ENCODE results near the gene NFYA. TPM values are rescaled to one million over a fixed set of nuclear protein-coding genes. Genes with fewer than 3 reads are reported as not detected.

NFYA gene
- total RNA-seq, 1 experiment from 2014 or later: 25.7 TPM

- H3K9me3 Mint-ChIP-seq (ENCODE audit: unreplicated experiment): no peaks in the 10 kb centered on the region
- Histone ChIP-seq H3K9me3 (no peaks in the 10 kb centered on the region), H3K36me3 (ENCODE audit: control insufficient read depth, insufficient read depth, low read length) (no peaks in the 10 kb centered on the region), H3K4me3 (ENCODE audit: low read depth, low read length) (no peak overlapping the region), H3K4me1 (peaks cover 6% of the 10 kb centered on the region), H3K27me3 (replicated peaks; ENCODE audit: control insufficient read depth, insufficient read depth, low read length) (no peaks in the 10 kb centered on the region)
- H3K27me3 Mint-ChIP-seq (ENCODE audit: insufficient read depth, unreplicated experiment): no peaks in the 10 kb centered on the region
- ChIA-PET CTCF (no interaction called here), POLR2A (no interaction called here)
- peaks cover 6% of the 10 kb centered on the region for H3K4me1 Mint-ChIP-seq (ENCODE audit: low read depth, unreplicated experiment)
- no peak for DNase-seq
- no peak overlapping the region for H3K27ac Mint-ChIP-seq (ENCODE audit: unreplicated experiment)
- TF ChIP-seq CTCF (IDR thresholded peaks at IDR 0.05; ENCODE audit: insufficient read depth in 1 of 2, low read depth in 1 of 2, low read length in 1 of 2, severe bottlenecking in 1 of 2, unreplicated experiment in 1 of 2): no peak
- BruUV-seq (replicated peaks): no TSS peak
- intact Hi-C loops (cut with micrococcal nuclease; ENCODE audit: unreplicated experiment): loop anchor here (5.0 kb wide), 1 partner anchor 40 kb away; no protein-coding TSS in a partner anchor
- no peaks in the 10 kb centered on the region for H3K36me3 Mint-ChIP-seq (ENCODE audit: insufficient read depth, unreplicated experiment)
- peak overlapping the region; percentile 63 for H3K4me3 Mint-ChIP-seq (ENCODE audit: unreplicated experiment)
These were observed 45.5 kb upstream of the NFYA start for GRCh38 chr6:41027241-41027640.

- ChIA-PET POLR2A (no interaction called here), CTCF (interaction anchor here (0.7 to 1.1 kb wide), 2 partner anchors 12 to 20 kb away, joined by 3 read pairs; no protein-coding TSS in a partner anchor)
- H3K36me3 ChIP-seq (ENCODE audit: control insufficient read depth, insufficient read depth, low read length): no peaks in the 10 kb centered on the region
- Mint-ChIP-seq H3K27ac (ENCODE audit: unreplicated experiment) (no peak overlapping the region), H3K27me3 (ENCODE audit: insufficient read depth, unreplicated experiment) (no peaks in the 10 kb centered on the region), H3K36me3 (ENCODE audit: insufficient read depth, unreplicated experiment) (no peaks in the 10 kb centered on the region), H3K9me3 (ENCODE audit: unreplicated experiment) (no peaks in the 10 kb centered on the region), H3K4me1 (ENCODE audit: low read depth, unreplicated experiment) (peaks cover 6% of the 10 kb centered on the region), H3K4me3 (ENCODE audit: unreplicated experiment) (peak overlapping the region; percentile 63)
- intact Hi-C loops (cut with micrococcal nuclease; ENCODE audit: unreplicated experiment): loop anchor here (5.0 kb wide), 1 partner anchor 39 kb away; no protein-coding TSS in a partner anchor
- no peak overlapping the region for H3K4me3 ChIP-seq (ENCODE audit: low read depth, low read length)
- no peaks in the 10 kb centered on the region for H3K27me3 ChIP-seq (replicated peaks; ENCODE audit: control insufficient read depth, insufficient read depth, low read length)
- no peaks in the 10 kb centered on the region for H3K9me3 ChIP-seq
- DNase-seq: peak in 1 of 2 experiments; percentile 44
- H3K4me1 ChIP-seq: 0 out of 2 replicates have a peak, but pooled peaks cover 4% of the 10 kb centered on the region
- TF ChIP-seq CTCF (IDR thresholded peaks at IDR 0.05; ENCODE audit: insufficient read depth in 1 of 2, low read depth in 1 of 2, low read length in 1 of 2, severe bottlenecking in 1 of 2, unreplicated experiment in 1 of 2): peak; percentile 29 to 46
- BruUV-seq (replicated peaks): no TSS peak
These were observed 44.8 kb upstream of the NFYA start for GRCh38 chr6:41027799-41028560.

- H3K27me3 Mint-ChIP-seq (ENCODE audit: insufficient read depth, unreplicated experiment): no peaks in the 10 kb centered on the region
- Histone ChIP-seq H3K27me3 (replicated peaks; ENCODE audit: control insufficient read depth, insufficient read depth, low read length) (no peaks in the 10 kb centered on the region), H3K9me3 (no peaks in the 10 kb centered on the region), H3K36me3 (ENCODE audit: control insufficient read depth, insufficient read depth, low read length) (no peaks in the 10 kb centered on the region), H3K4me1 (no peaks in the 10 kb centered on the region), H3K4me3 (ENCODE audit: low read depth, low read length) (no peak overlapping the region)
- no peaks in the 10 kb centered on the region for H3K9me3 Mint-ChIP-seq (ENCODE audit: unreplicated experiment)
- no peak overlapping the region for H3K27ac Mint-ChIP-seq (ENCODE audit: unreplicated experiment)
- no peak for TF ChIP-seq CTCF (IDR thresholded peaks at IDR 0.05; ENCODE audit: insufficient read depth in 1 of 2, low read depth in 1 of 2, low read length in 1 of 2, severe bottlenecking in 1 of 2, unreplicated experiment in 1 of 2)
- POLR2A ChIA-PET: no interaction called here
- H3K4me1 Mint-ChIP-seq (ENCODE audit: low read depth, unreplicated experiment): peaks cover 6% of the 10 kb centered on the region
- intact Hi-C loops (cut with micrococcal nuclease; ENCODE audit: unreplicated experiment): loop anchor here (5.0 kb wide), 1 partner anchor 39 kb away; no protein-coding TSS in a partner anchor
- peak overlapping the region; percentile 63 for H3K4me3 Mint-ChIP-seq (ENCODE audit: unreplicated experiment)
- no peak for DNase-seq
- no TSS peak for BruUV-seq (replicated peaks)
- CTCF ChIA-PET: interaction anchor here (1.1 kb wide), 1 partner anchor 12 kb away, joined by 3 read pairs; no protein-coding TSS in a partner anchor
- no peaks in the 10 kb centered on the region for H3K36me3 Mint-ChIP-seq (ENCODE audit: insufficient read depth, unreplicated experiment)
These were observed 44.0 kb upstream of the NFYA start for GRCh38 chr6:41028561-41029412.

All from Caco-2 (cell line).